ENCODE data around the gene NTHL1.

Gene NTHL1

GRCh38 chr16:2077696-2078095 lies 30.1 kb upstream of the NTHL1 start:
- no peak for TF ChIP-seq FOXM1 (IDR thresholded peaks at IDR 0.05; ENCODE audit: borderline replicate concordance, low read depth)
- TF ChIP-seq REST (IDR thresholded peaks at IDR 0.05; ENCODE audit: low read depth), result no peak
- no peak for TF ChIP-seq CREB1 (IDR thresholded peaks at IDR 0.05; ENCODE audit: low read depth)
- TF ChIP-seq YY1 (IDR thresholded peaks at IDR 0.05; ENCODE audit: low read depth), result no peak
- no peak for TF ChIP-seq EP300 (IDR thresholded peaks at IDR 0.05; ENCODE audit: borderline replicate concordance)
- no peak for TF ChIP-seq RAD21 (IDR thresholded peaks at IDR 0.05; ENCODE audit: low read depth)

- TF ChIP-seq RAD21 (IDR thresholded peaks at IDR 0.05; ENCODE audit: low read depth) (no peak), USF1 (IDR thresholded peaks at IDR 0.05) (no peak), REST (IDR thresholded peaks at IDR 0.05; ENCODE audit: low read depth) (no peak), YY1 (IDR thresholded peaks at IDR 0.05; ENCODE audit: low read depth) (no peak)
These were observed 29.4 kb upstream of the NTHL1 start for GRCh38 chr16:2077016-2077415.

GRCh38 chr16:2076072-2076865 lies 28.6 kb upstream of the NTHL1 start:
- TF ChIP-seq MAX (IDR thresholded peaks at IDR 0.05), result no peak
- no peak for TF ChIP-seq EP300 (IDR thresholded peaks at IDR 0.05; ENCODE audit: borderline replicate concordance)
- no peak for TF ChIP-seq TAF1 (IDR thresholded peaks at IDR 0.05; ENCODE audit: low read depth)
- TF ChIP-seq CREB1 (IDR thresholded peaks at IDR 0.05; ENCODE audit: low read depth), result no peak
- no peak for TF ChIP-seq TEAD4 (IDR thresholded peaks at IDR 0.05)
- TF ChIP-seq CEBPB (IDR thresholded peaks at IDR 0.05), result no peak
- TF ChIP-seq RAD21 (IDR thresholded peaks at IDR 0.05; ENCODE audit: low read depth), result no peak
- no peak for TF ChIP-seq FOXM1 (IDR thresholded peaks at IDR 0.05; ENCODE audit: borderline replicate concordance, low read depth)
- no peak for TF ChIP-seq REST (IDR thresholded peaks at IDR 0.05; ENCODE audit: low read depth)
- no peak for TF ChIP-seq EGR1 (IDR thresholded peaks at IDR 0.05)
- TF ChIP-seq ZBTB7A (IDR thresholded peaks at IDR 0.05; ENCODE audit: low read depth), result no peak
- TF ChIP-seq YY1 (IDR thresholded peaks at IDR 0.05; ENCODE audit: low read depth), result no peak
- no peak for TF ChIP-seq TCF12 (IDR thresholded peaks at IDR 0.05; ENCODE audit: low read depth)

GRCh38 chr16:2075631-2076030 lies 28.0 kb upstream of the NTHL1 start:
- TF ChIP-seq TCF12 (IDR thresholded peaks at IDR 0.05; ENCODE audit: low read depth) (no peak), REST (IDR thresholded peaks at IDR 0.05; ENCODE audit: low read depth) (no peak), EP300 (IDR thresholded peaks at IDR 0.05; ENCODE audit: borderline replicate concordance) (no peak), ZBTB7A (IDR thresholded peaks at IDR 0.05; ENCODE audit: low read depth) (no peak), EGR1 (IDR thresholded peaks at IDR 0.05) (no peak), NFIC (IDR thresholded peaks at IDR 0.05) (no peak), YY1 (IDR thresholded peaks at IDR 0.05; ENCODE audit: low read depth) (no peak), TEAD4 (IDR thresholded peaks at IDR 0.05) (no peak), CEBPB (IDR thresholded peaks at IDR 0.05) (no peak), TAF1 (IDR thresholded peaks at IDR 0.05; ENCODE audit: low read depth) (no peak), CREB1 (IDR thresholded peaks at IDR 0.05; ENCODE audit: low read depth) (no peak), MAX (IDR thresholded peaks at IDR 0.05) (no peak)

Data from Ishikawa (cell line).